Measurements from ENCODE around the gene FBXL16.

GRCh38 chr16:704552-705380 is 835 bp downstream of the FBXL16 start:
- TF ChIP-seq CTCF (IDR thresholded peaks at IDR 0.05; ENCODE audit: low read depth, low read length, missing input control) (no peak), YY1 (IDR thresholded peaks at IDR 0.05) (no peak), REST (IDR thresholded peaks at IDR 0.05) (no peak), EGR1 (IDR thresholded peaks at IDR 0.05; ENCODE audit: low read depth in 2 of 2) (no peak), RXRA (IDR thresholded peaks at IDR 0.05) (no peak), MAX (IDR thresholded peaks at IDR 0.05) (no peak), SP1 (IDR thresholded peaks at IDR 0.05) (no peak), TAF1 (conservative IDR thresholded peaks at IDR 0.05) (no peak)

All from liver (tissue), 3 donors.